Measurements from ENCODE around the gene KCTD19. TPM values are rescaled to one million over a fixed set of nuclear protein-coding genes. Genes with fewer than 3 reads are reported as not detected.

The KCTD19 gene
- polyA plus RNA-seq, 1 donor (not counting 4 experiments of a cell fraction or from before 2014, with no cell fraction given): not detected

DNA sequence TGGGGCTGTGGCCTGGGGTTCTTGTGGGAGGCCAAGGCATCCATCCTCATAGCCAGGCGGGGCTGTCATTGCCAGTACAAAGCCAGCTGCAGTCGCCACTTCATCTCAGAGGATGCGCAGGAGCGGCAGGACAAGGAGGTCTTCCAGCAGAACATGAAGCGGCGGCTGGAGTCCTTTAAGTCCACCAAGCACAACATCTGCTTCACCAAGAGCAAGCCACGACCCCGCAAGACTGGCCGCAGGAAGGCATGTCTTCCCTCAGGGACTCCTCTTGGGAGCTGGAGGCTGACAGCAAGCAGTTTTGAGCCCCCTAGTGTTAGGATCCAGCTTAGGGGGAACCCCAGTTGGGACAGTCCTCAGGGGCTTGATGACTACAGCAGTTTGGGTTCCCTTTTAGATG lies 62.3 kb downstream of the KCTD19 start:
- Histone ChIP-seq H3K79me2 (ENCODE audit: control insufficient read depth, insufficient read depth, low read length) (no peaks in the 10 kb centered on the region), H3K27ac (ENCODE audit: control insufficient read depth, insufficient read depth, low read length) (no peak overlapping the region), H3K4me3 (ENCODE audit: control insufficient read depth in 2 of 3, extremely low read depth in 1 of 3, insufficient read depth in 2 of 3, low read depth in 1 of 3, low read length in 3 of 3) (no peak overlapping the region), H3K36me3 (ENCODE audit: control insufficient read depth in 2 of 2, extremely low read depth in 1 of 2, insufficient read depth in 2 of 2, low read length in 2 of 2) (no peaks in the 10 kb centered on the region), H3K9me1 (ENCODE audit: control insufficient read depth, extremely low read depth, insufficient read depth, low read length) (no peaks in the 10 kb centered on the region), H3K4me2 (ENCODE audit: control insufficient read depth, extremely low read depth, insufficient read depth, low read depth, low read length) (no peak overlapping the region), H4K20me1 (ENCODE audit: control insufficient read depth, extremely low read depth, insufficient read depth, low read length) (no peaks in the 10 kb centered on the region), H2AFZ (ENCODE audit: control insufficient read depth, low read length) (no peak overlapping the region), H3K27me3 (ENCODE audit: control insufficient read depth, extremely low read depth, insufficient read depth, low read length) (peaks cover 24% of the 10 kb centered on the region), H3K9me3 (ENCODE audit: control insufficient read depth, low read depth, low read length) (no peaks in the 10 kb centered on the region), H3K9ac (ENCODE audit: control insufficient read depth, extremely low read depth, insufficient read depth, low read length) (no peak overlapping the region), H3K4me1 (ENCODE audit: control insufficient read depth, extremely low read depth, insufficient read depth, low read length) (no peaks in the 10 kb centered on the region)
- TF ChIP-seq EZH2 (IDR thresholded peaks at IDR 0.05; ENCODE audit: low read length) (no peak), CTCF (optimal IDR thresholded peaks at IDR 0.05 in 1 of 3, IDR thresholded peaks at IDR 0.05 in 1 of 3, conservative IDR thresholded peaks at IDR 0.05 in 1 of 3; ENCODE audit: extremely low read depth in 1 of 3, insufficient read depth in 2 of 3, low read length in 3 of 3) (peak in 1 of 3 experiments; percentile 5)
- no peak for DNase-seq (ENCODE audit: low read depth, low spot score)
- dilution Hi-C loops (cut with MboI; ENCODE audit: extremely low pct_ligation_motif_present, low sequenced_read_pairs): no loop called here
- no peak for FAIRE-seq

DNA sequence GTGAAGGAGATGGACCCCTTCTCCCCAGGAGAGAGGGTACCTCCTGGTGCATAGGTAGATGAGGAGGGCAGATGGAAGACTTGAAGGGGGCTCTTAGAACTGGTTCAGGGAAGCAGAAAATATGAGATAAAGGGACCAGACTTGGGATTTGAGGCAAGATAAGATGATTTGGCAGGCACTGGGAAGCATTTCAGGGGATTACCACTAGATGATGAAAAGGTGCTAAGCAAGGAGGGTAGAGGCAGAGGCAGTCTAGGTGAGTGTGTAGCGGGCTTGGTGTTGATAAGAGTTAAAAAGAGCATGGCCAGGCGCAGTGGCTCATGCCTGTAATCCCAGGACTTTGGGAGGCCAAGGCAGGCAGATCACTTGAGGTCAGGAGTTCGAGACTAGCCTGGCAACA lies 63.3 kb downstream of the KCTD19 start:
- Histone ChIP-seq H2AFZ (ENCODE audit: control insufficient read depth, low read length) (no peak overlapping the region), H4K20me1 (ENCODE audit: control insufficient read depth, extremely low read depth, insufficient read depth, low read length) (no peaks in the 10 kb centered on the region), H3K9me1 (ENCODE audit: control insufficient read depth, extremely low read depth, insufficient read depth, low read length) (no peaks in the 10 kb centered on the region), H3K4me1 (ENCODE audit: control insufficient read depth, extremely low read depth, insufficient read depth, low read length) (no peaks in the 10 kb centered on the region), H3K79me2 (ENCODE audit: control insufficient read depth, insufficient read depth, low read length) (no peaks in the 10 kb centered on the region), H3K9ac (ENCODE audit: control insufficient read depth, extremely low read depth, insufficient read depth, low read length) (no peak overlapping the region), H3K4me3 (ENCODE audit: control insufficient read depth in 2 of 3, extremely low read depth in 1 of 3, insufficient read depth in 2 of 3, low read depth in 1 of 3, low read length in 3 of 3) (no peak overlapping the region), H3K4me2 (ENCODE audit: control insufficient read depth, extremely low read depth, insufficient read depth, low read depth, low read length) (no peak overlapping the region), H3K36me3 (ENCODE audit: control insufficient read depth in 2 of 2, extremely low read depth in 1 of 2, insufficient read depth in 2 of 2, low read length in 2 of 2) (no peaks in the 10 kb centered on the region), H3K27me3 (ENCODE audit: control insufficient read depth, extremely low read depth, insufficient read depth, low read length) (peaks cover 24% of the 10 kb centered on the region), H3K9me3 (ENCODE audit: control insufficient read depth, low read depth, low read length) (no peaks in the 10 kb centered on the region), H3K27ac (ENCODE audit: control insufficient read depth, insufficient read depth, low read length) (no peak overlapping the region)
- dilution Hi-C loops (cut with MboI; ENCODE audit: extremely low pct_ligation_motif_present, low sequenced_read_pairs): no loop called here
- DNase-seq (ENCODE audit: low read depth, low spot score) (no peak), FAIRE-seq (no peak)
- TF ChIP-seq CTCF (optimal IDR thresholded peaks at IDR 0.05 in 1 of 3, IDR thresholded peaks at IDR 0.05 in 1 of 3, conservative IDR thresholded peaks at IDR 0.05 in 1 of 3; ENCODE audit: extremely low read depth in 1 of 3, insufficient read depth in 2 of 3, low read length in 3 of 3) (no peak), EZH2 (IDR thresholded peaks at IDR 0.05; ENCODE audit: low read length) (peak; percentile 37)

Measured in keratinocyte (primary cell).